Chondrocyte (in vitro differentiated cells): ENCODE measurements around the gene LRRC2. TPM values are rescaled to one million over a fixed set of nuclear protein-coding genes. Genes with fewer than 3 reads are reported as not detected.

Experiments
- DNase-seq: peaks from one replicate; pipeline ENCODE4 v3.0.0; 2021; ENCODE audit warnings: mixed read lengths, low spot score
- H3K27ac Mint-ChIP-seq: one replicate; pipeline ENCODE4 v1.8.0; 2021; ENCODE audit warnings: mild to moderate bottlenecking, moderate library complexity, mixed read lengths; ENCODE audit not compliant: unreplicated experiment
- H3K27me3 Mint-ChIP-seq: 2 replicates; pipeline ENCODE4 v1.8.0; 2021; ENCODE audit warnings: low read depth, mixed read lengths
- H3K36me3 Mint-ChIP-seq: 2 replicates; pipeline ENCODE4 v1.8.0; 2021; ENCODE audit warnings: low read depth, mixed read lengths
- H3K4me1 Mint-ChIP-seq: 2 replicates; pipeline ENCODE4 v1.8.0; 2021; ENCODE audit warnings: low read depth, mild to moderate bottlenecking, mixed read lengths
- H3K4me3 Mint-ChIP-seq: one replicate; pipeline ENCODE4 v1.8.0; 2021; ENCODE audit warnings: mild to moderate bottlenecking, moderate library complexity, mixed read lengths; ENCODE audit not compliant: unreplicated experiment
- H3K9me3 Mint-ChIP-seq: 2 replicates; pipeline ENCODE4 v1.8.0; 2021; ENCODE audit warnings: low read depth, mixed read lengths
- CTCF ChIP-seq: fragments of 200-600 bp; sonication (generic); IDR thresholded peaks from 2 replicates; pipeline ENCODE4 v1.5.0; 2021; ENCODE audit warnings: antibody characterized with exemption, mild to moderate bottlenecking, moderate library complexity
- total RNA-seq: library from RNA; stranded (reverse); gene quantifications from 3 replicates; pipeline ENCODE4 v1.2.1, GENCODE V29; 2021

Gene LRRC2
- total RNA-seq, 1 donor from 2014 or later = 1.9 TPM

- Mint-ChIP-seq H3K4me3 (no peak overlapping the region), H3K9me3 (peaks cover 11% of the 10 kb centered on the region), H3K27ac (no peak overlapping the region), H3K27me3 (peaks cover 45% of the 10 kb centered on the region), H3K4me1 (no peaks in the 10 kb centered on the region), H3K36me3 (peaks cover 5% of the 10 kb centered on the region)
- no peak for DNase-seq
- TF ChIP-seq CTCF = no peak
Measured at GRCh38 chr3:46479696-46480095, 86.4 kb downstream of the LRRC2 start.

- no peak overlapping the region for H3K27ac Mint-ChIP-seq
- DNase-seq = peak; percentile 34
- H3K4me1 Mint-ChIP-seq = no peaks in the 10 kb centered on the region
- no peak for TF ChIP-seq CTCF
- peaks cover 18% of the 10 kb centered on the region for H3K9me3 Mint-ChIP-seq
- H3K36me3 Mint-ChIP-seq = peaks cover 9% of the 10 kb centered on the region
- H3K27me3 Mint-ChIP-seq = peaks cover 49% of the 10 kb centered on the region
- no peak overlapping the region for H3K4me3 Mint-ChIP-seq
Measured at GRCh38 chr3:46479021-46479420, 87.1 kb downstream of the LRRC2 start.

- Mint-ChIP-seq H3K4me1 (no peaks in the 10 kb centered on the region), H3K27me3 (peaks cover 53% of the 10 kb centered on the region), H3K27ac (no peak overlapping the region), H3K4me3 (no peak overlapping the region), H3K36me3 (peaks cover 9% of the 10 kb centered on the region), H3K9me3 (peaks cover 18% of the 10 kb centered on the region)
- TF ChIP-seq CTCF = no peak
- DNase-seq = peak; percentile 30
Measured at GRCh38 chr3:46478341-46478740, 87.8 kb downstream of the LRRC2 start.

GRCh38 chr3:46477756-46478155 is 88.3 kb downstream of the LRRC2 start:
- peaks cover 58% of the 10 kb centered on the region for H3K27me3 Mint-ChIP-seq
- no peak overlapping the region for H3K4me3 Mint-ChIP-seq
- peaks cover 9% of the 10 kb centered on the region for H3K36me3 Mint-ChIP-seq
- no peak overlapping the region for H3K27ac Mint-ChIP-seq
- H3K4me1 Mint-ChIP-seq = no peaks in the 10 kb centered on the region
- peak; percentile 63 for DNase-seq
- H3K9me3 Mint-ChIP-seq = peaks cover 18% of the 10 kb centered on the region
- TF ChIP-seq CTCF = no peak

GRCh38 chr3:46477145-46477544 is 89.0 kb downstream of the LRRC2 start:
- Mint-ChIP-seq H3K27me3 (peaks cover 60% of the 10 kb centered on the region), H3K9me3 (peaks cover 18% of the 10 kb centered on the region), H3K4me3 (no peak overlapping the region), H3K4me1 (no peaks in the 10 kb centered on the region), H3K27ac (no peak overlapping the region), H3K36me3 (peaks cover 9% of the 10 kb centered on the region)
- no peak for TF ChIP-seq CTCF
- peak; percentile 22 for DNase-seq
